HepG2 (cell line): ENCODE results near the gene PANK2. TPM values are rescaled to one million over a fixed set of nuclear protein-coding genes. Genes with fewer than 3 reads are reported as not detected.

Experiments used
- ARNTL ChIP-seq: sonication (generic); formaldehyde crosslinking; IDR thresholded peaks from 2 replicates; pipeline ENCODE4 v1.4.0; 2020; ENCODE audit warnings: mild to moderate bottlenecking, missing genetic modification reagents
- DPF2 ChIP-seq: sonication (generic); formaldehyde crosslinking; IDR thresholded peaks from 2 replicates; pipeline ENCODE4 v1.4.0; 2020; ENCODE audit warnings: mild to moderate bottlenecking, low read depth, missing genetic modification reagents, borderline replicate concordance
- E2F5 ChIP-seq: sonication (generic); formaldehyde crosslinking; conservative IDR thresholded peaks from 2 replicates; pipeline ENCODE4 v1.4.0; 2020; ENCODE audit warnings: missing genetic modification reagents
- ELF4 ChIP-seq: sonication (generic); formaldehyde crosslinking; IDR thresholded peaks from 2 replicates; pipeline ENCODE4 v1.5.0; 2020; ENCODE audit warnings: missing genetic modification reagents, mild to moderate bottlenecking, moderate library complexity, borderline replicate concordance
- ETV6 ChIP-seq: sonication (generic); formaldehyde crosslinking; conservative IDR thresholded peaks from 2 replicates; pipeline ENCODE4 v1.4.0; 2020; ENCODE audit warnings: missing genetic modification reagents
- RFX5 ChIP-seq: IDR thresholded peaks from 2 replicates; pipeline ENCODE4 v1.6.1; 2011; ENCODE audit warnings: low read depth, low read length, improper control_type of control experiment
- RNF219 ChIP-seq: sonication (generic); formaldehyde crosslinking; IDR thresholded peaks from 2 replicates; pipeline ENCODE4 v1.5.0; 2020; ENCODE audit warnings: mild to moderate bottlenecking, missing genetic modification reagents
- SMAD9 ChIP-seq: sonication (generic); formaldehyde crosslinking; IDR thresholded peaks from 2 replicates; pipeline ENCODE4 v1.5.1; 2020; ENCODE audit warnings: mild to moderate bottlenecking, missing genetic modification reagents
- ZNF33A ChIP-seq: sonication (generic); formaldehyde crosslinking; IDR thresholded peaks from 2 replicates; pipeline ENCODE4 v1.5.1; 2020; ENCODE audit warnings: missing genetic modification reagents, mild to moderate bottlenecking, moderate library complexity, borderline replicate concordance
- ZNF510 ChIP-seq: sonication (generic); formaldehyde crosslinking; IDR thresholded peaks from 2 replicates; pipeline ENCODE4 v1.4.0; 2020; ENCODE audit warnings: low read depth, mild to moderate bottlenecking, missing genetic modification reagents
- ZNF570 ChIP-seq: sonication (generic); formaldehyde crosslinking; IDR thresholded peaks from 2 replicates; pipeline ENCODE4 v1.4.0; 2020; ENCODE audit warnings: mild to moderate bottlenecking, missing genetic modification reagents, borderline replicate concordance
- ZNF607 ChIP-seq: sonication (generic); formaldehyde crosslinking; IDR thresholded peaks from 2 replicates; pipeline ENCODE4 v1.5.1; 2020; ENCODE audit warnings: missing genetic modification reagents, mild to moderate bottlenecking, borderline replicate concordance
- ZNF816 ChIP-seq: sonication (generic); formaldehyde crosslinking; IDR thresholded peaks from 2 replicates; pipeline ENCODE4 v1.8.0; 2022; ENCODE audit warnings: missing genetic modification reagents, mild to moderate bottlenecking, borderline replicate concordance
- polyA plus RNA-seq, 8 experiments: library from polyadenylated mRNA; depleted of rRNA in 3 of 8; stranded (reverse) in 7 of 8; unstranded in 1 of 8; fragments of >200 nt; fragmentation: Illumina TruSeq in 4 of 8; extraction: Trizol in 4 of 8; gene quantifications; 2 replicates each; pipeline versions ENCODE4 v1.2.1 to v1.2.3, GENCODE V29; 2011 to 2016; ENCODE audit warnings: low read depth in 4 of 8, missing spikeins in 1 of 8, mixed read lengths in 1 of 8; ENCODE audit not compliant: insufficient read depth in 1 of 8
- total RNA-seq, 5 experiments: library from RNA; depleted of rRNA; stranded (reverse); fragments of >200 nt; fragmentation: Illumina TruSeq; extraction: Trizol; gene quantifications; 2 replicates each; pipeline ENCODE4 v1.2.3, GENCODE V29; 2016; ENCODE audit warnings: low read depth in 1 of 5
- TF ChIP-seq, protein P1 (sequence below): sonication (generic); formaldehyde crosslinking; IDR thresholded peaks from 2 replicates; pipeline ENCODE4 v1.5.1; 2020; ENCODE audit warnings: mild to moderate bottlenecking, missing genetic modification reagents, moderate library complexity
- TF ChIP-seq, protein P2 (sequence below): sonication (generic); formaldehyde crosslinking; IDR thresholded peaks from 2 replicates; pipeline ENCODE4 v1.8.1; 2023; ENCODE audit warnings: mild to moderate bottlenecking, moderate library complexity, missing genetic modification reagents
- TF ChIP-seq, protein P3 (sequence below): sonication (generic); formaldehyde crosslinking; IDR thresholded peaks from 2 replicates; pipeline ENCODE4 v1.4.0; 2020; ENCODE audit warnings: missing genetic modification reagents

Gene PANK2
- total and polyA plus RNA-seq, 2 of the 13 experiments (the other 11 are each of a cell fraction or from before 2014, with no cell fraction given) = 39.2 to 123 TPM

- TF ChIP-seq RNF219 (peak; percentile 31; the same call in 1 of the 2 replicates), ZNF570 (CRISPR knock-in tag) (0 out of 2 replicates have a peak, but pooled peaks have one; percentile 82), DPF2 (CRISPR knock-in tag) (peak; percentile 56; the same call in 1 of the 2 replicates), ETV6 (CRISPR knock-in tag) (0 out of 2 replicates have a peak, but pooled peaks have one; percentile 11), E2F5 (CRISPR knock-in tag) (0 out of 2 replicates have a peak, but pooled peaks have one; percentile 57), ZNF33A (CRISPR knock-in tag) (no peak), RFX5 (no peak), ZNF510 (CRISPR knock-in tag) (peak; percentile 23; the same call in 1 of the 2 replicates), ZNF607 (CRISPR knock-in tag) (peak; percentile 76), ZNF816 (CRISPR knock-in tag) (peak; percentile 60; the same call in 1 of the 2 replicates), SMAD9 (CRISPR knock-in tag) (0 out of 2 replicates have a peak, but pooled peaks have one; percentile 58), ELF4 (no peak), ARNTL (CRISPR knock-in tag) (peak; percentile 40)
- TF ChIP-seq, protein P1, sequence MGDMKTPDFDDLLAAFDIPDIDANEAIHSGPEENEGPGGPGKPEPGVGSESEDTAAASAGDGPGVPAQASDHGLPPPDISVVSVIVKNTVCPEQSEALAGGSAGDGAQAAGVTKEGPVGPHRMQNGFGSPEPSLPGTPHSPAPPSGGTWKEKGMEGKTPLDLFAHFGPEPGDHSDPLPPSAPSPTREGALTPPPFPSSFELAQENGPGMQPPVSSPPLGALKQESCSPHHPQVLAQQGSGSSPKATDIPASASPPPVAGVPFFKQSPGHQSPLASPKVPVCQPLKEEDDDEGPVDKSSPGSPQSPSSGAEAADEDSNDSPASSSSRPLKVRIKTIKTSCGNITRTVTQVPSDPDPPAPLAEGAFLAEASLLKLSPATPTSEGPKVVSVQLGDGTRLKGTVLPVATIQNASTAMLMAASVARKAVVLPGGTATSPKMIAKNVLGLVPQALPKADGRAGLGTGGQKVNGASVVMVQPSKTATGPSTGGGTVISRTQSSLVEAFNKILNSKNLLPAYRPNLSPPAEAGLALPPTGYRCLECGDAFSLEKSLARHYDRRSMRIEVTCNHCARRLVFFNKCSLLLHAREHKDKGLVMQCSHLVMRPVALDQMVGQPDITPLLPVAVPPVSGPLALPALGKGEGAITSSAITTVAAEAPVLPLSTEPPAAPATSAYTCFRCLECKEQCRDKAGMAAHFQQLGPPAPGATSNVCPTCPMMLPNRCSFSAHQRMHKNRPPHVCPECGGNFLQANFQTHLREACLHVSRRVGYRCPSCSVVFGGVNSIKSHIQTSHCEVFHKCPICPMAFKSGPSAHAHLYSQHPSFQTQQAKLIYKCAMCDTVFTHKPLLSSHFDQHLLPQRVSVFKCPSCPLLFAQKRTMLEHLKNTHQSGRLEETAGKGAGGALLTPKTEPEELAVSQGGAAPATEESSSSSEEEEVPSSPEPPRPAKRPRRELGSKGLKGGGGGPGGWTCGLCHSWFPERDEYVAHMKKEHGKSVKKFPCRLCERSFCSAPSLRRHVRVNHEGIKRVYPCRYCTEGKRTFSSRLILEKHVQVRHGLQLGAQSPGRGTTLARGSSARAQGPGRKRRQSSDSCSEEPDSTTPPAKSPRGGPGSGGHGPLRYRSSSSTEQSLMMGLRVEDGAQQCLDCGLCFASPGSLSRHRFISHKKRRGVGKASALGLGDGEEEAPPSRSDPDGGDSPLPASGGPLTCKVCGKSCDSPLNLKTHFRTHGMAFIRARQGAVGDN (CRISPR knock-in tag) = peak; percentile 69
- TF ChIP-seq, protein P2, sequence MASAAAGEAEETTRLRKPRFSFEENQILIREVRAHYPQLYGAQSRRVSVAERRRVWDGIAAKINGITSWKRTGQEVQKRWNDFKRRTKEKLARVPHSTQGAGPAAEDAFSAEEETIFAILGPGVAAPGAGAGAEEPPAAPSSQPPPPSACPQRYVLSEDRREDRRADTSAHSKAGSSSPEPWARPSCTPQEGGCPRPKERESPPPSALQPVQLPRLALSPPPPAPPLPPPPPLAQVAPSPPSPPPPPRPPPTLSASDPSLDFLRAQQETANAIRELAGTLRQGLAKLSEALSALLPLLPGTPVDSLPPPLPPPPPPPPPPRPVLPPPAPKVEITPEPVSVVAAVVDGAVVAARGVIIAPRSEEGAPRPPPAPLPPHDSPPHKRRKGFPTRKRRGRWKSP = no peak
- TF ChIP-seq, protein P3, sequence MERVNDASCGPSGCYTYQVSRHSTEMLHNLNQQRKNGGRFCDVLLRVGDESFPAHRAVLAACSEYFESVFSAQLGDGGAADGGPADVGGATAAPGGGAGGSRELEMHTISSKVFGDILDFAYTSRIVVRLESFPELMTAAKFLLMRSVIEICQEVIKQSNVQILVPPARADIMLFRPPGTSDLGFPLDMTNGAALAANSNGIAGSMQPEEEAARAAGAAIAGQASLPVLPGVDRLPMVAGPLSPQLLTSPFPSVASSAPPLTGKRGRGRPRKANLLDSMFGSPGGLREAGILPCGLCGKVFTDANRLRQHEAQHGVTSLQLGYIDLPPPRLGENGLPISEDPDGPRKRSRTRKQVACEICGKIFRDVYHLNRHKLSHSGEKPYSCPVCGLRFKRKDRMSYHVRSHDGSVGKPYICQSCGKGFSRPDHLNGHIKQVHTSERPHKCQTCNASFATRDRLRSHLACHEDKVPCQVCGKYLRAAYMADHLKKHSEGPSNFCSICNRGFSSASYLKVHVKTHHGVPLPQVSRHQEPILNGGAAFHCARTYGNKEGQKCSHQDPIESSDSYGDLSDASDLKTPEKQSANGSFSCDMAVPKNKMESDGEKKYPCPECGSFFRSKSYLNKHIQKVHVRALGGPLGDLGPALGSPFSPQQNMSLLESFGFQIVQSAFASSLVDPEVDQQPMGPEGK (CRISPR knock-in tag) = peak; percentile 84
These were observed 556 bp downstream of the PANK2 start (continued) for GRCh38 chr20:3889489-3890397.
